ENCODE data around the gene FLOT1. TPM values are rescaled to one million over a fixed set of nuclear protein-coding genes. Genes with fewer than 3 reads are reported as not detected.

FLOT1 gene
- total and polyA plus RNA-seq, 2 of the 13 experiments (the other 11 are each of a cell fraction or from before 2014, with no cell fraction given), result 82.3 to 130 TPM

DNA sequence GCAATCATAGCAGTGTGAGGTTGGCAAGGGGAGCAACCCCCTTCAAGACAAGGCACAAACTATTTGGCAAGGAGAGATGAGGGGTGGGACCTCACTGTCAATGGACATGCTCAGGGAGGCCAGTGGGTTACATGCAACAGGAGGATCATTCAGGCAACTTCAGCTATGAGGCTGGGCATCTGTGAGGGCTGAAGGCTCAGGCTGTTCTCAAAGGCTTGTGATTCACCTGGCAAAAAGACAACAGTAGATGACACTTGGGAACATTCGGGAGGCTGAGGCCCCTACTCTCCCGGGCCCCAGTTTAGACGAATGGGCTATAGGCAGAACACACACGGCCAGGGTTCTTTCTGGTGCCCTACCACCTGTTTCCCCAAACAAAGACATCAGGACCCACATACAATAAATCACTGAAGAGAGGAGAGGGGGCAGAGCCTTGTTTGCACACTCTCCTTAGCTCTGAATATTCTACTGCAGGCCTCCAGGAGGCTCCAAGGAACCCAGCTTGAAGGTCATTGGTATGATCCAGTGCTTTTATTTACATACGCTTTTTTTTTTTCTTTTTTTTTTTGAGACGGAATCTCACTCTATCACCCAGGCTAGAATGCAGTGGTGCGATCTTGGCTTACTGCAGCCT lies 14.4 kb downstream of the FLOT1 start (continued):
- TF ChIP-seq ZNF883 (CRISPR knock-in tag; IDR thresholded peaks at IDR 0.05; ENCODE audit: not compliant biosample characterization), result no peak
- TF ChIP-seq, protein P1, sequence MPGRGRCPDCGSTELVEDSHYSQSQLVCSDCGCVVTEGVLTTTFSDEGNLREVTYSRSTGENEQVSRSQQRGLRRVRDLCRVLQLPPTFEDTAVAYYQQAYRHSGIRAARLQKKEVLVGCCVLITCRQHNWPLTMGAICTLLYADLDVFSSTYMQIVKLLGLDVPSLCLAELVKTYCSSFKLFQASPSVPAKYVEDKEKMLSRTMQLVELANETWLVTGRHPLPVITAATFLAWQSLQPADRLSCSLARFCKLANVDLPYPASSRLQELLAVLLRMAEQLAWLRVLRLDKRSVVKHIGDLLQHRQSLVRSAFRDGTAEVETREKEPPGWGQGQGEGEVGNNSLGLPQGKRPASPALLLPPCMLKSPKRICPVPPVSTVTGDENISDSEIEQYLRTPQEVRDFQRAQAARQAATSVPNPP (CRISPR knock-in tag; IDR thresholded peaks at IDR 0.05), result no peak
- TF ChIP-seq POGZ (CRISPR knock-in tag; IDR thresholded peaks at IDR 0.05), result no peak

DNA sequence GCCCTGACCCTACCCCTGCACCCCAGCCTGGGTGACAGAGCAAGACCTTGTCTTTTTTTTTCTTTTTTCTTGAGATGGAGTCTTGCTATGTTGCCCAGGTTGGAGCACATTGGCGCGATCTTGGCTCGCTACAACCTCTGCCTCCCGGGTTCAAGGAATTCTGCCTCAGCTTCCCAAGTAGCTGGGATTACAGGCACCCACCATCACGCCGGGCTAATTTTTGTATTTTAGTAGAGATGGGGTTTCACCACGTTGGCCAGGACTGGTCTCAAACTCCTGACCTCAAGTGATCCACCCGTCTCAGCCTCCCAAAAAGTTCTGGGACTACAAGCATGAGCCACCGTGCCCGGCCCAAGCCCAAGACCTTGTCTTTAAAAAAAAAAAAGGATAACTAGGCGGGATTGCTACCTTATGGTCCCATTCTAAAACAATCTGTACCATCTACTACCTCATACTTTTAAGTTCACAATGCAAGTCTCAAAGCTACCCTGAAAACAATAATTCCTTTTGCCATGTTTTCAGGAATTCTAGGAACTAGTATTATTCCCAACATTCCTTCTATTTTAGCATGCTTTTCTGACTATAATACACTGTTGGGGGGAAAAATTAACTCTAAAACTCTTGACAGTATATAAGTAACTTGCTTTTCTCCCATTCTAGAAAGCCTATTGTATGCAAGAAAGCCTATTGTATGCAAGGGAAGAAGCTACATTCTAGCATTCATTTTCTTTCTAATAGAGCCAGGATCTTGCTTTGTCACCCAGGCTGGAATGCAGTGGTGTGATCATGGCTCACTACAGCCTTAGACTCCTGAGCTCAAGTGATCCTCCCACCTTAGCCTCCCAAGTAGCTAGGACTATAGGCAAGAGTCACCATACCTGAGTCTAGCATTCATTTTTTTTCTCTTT lies 15.7 kb downstream of the FLOT1 start:
- DNase-seq (ENCODE audit: low spot score) (no peak), FAIRE-seq (no peak), ATAC-seq (no peak)
- Histone ChIP-seq H3K27ac (ENCODE audit: extremely low read length, insufficient read depth, low read length) (no peak overlapping the region), H2AFZ (ENCODE audit: low read length) (no peak overlapping the region), H3K4me1 (ENCODE audit: insufficient read depth, low read length) (peaks cover 62% of the 10 kb centered on the region), H3K4me3 (replicated peaks in 1 of 3; ENCODE audit: insufficient read depth in 1 of 3, low read depth in 2 of 3, low read length in 3 of 3) (no peak overlapping the region), H4K20me1 (ENCODE audit: insufficient read depth, low read length) (peaks cover 40% of the 10 kb centered on the region), H3K36me3 (replicated peaks in 1 of 2; ENCODE audit: control insufficient read depth in 1 of 2, insufficient read depth in 2 of 2, low read length in 2 of 2) (peaks cover 27 to 64% of the 10 kb centered on the region in 2 experiments), H3K27me3 (ENCODE audit: control insufficient read depth in 1 of 2, insufficient read depth in 2 of 2, low read length in 2 of 2) (no peaks in the 10 kb centered on the region), H3K79me2 (ENCODE audit: insufficient read depth, low read length) (peaks cover 23% of the 10 kb centered on the region), H3K9ac (ENCODE audit: insufficient read depth, low read depth, low read length) (no peak overlapping the region), H3K9me3 (ENCODE audit: low read length) (no peaks in the 10 kb centered on the region), H3K4me2 (ENCODE audit: low read depth, low read length) (no peak overlapping the region)
- BruUV-seq (replicated peaks), result no TSS peak
- intact Hi-C loops (cut with micrococcal nuclease; ENCODE audit: unreplicated experiment) (no loop called here), in situ Hi-C loops (cut with HindIII; ENCODE audit: extremely low pct_ligation_motif_present, low pct_unique_long_range_greater_than_20kb) (loop anchor here (10.0 kb wide), 1 partner anchor 242 kb away; the partner anchor contains the start of gene HLA-E)
- WGBS (ENCODE audit: low lambda C conversion rate), result 97% methylated on average over 11 of the region's 11 CpGs
- TF ChIP-seq RBFOX2 (IDR thresholded peaks at IDR 0.05; ENCODE audit: low read depth, low read length) (0 out of 2 replicates have a peak, but pooled peaks have one; percentile 28), MATR3 (CRISPR knock-in tag; IDR thresholded peaks at IDR 0.05) (no peak), ISL2 (CRISPR knock-in tag; IDR thresholded peaks at IDR 0.05) (0 out of 2 replicates have a peak, but pooled peaks have one; percentile 11), HNRNPH1 (optimal IDR thresholded peaks at IDR 0.05; ENCODE audit: low read depth, low read length) (peak; percentile 56), POLR2AphosphoS5 (IDR thresholded peaks at IDR 0.05; ENCODE audit: low read depth, low read length) (0 out of 2 replicates have a peak, but pooled peaks have one; percentile 13), LCORL (IDR thresholded peaks at IDR 0.05) (no peak), LCORL (CRISPR knock-in tag; IDR thresholded peaks at IDR 0.05) (peak; percentile 29; the same call in 1 of the 2 replicates), ZNF121 (CRISPR knock-in tag; IDR thresholded peaks at IDR 0.05) (peak; percentile 86), CHD2 (IDR thresholded peaks at IDR 0.05; ENCODE audit: low read depth, low read length) (0 out of 2 replicates have a peak, but pooled peaks have one; percentile 1), HES4 (CRISPR knock-in tag; IDR thresholded peaks at IDR 0.05; ENCODE audit: borderline replicate concordance) (no peak)
- TF ChIP-seq, protein P2, sequence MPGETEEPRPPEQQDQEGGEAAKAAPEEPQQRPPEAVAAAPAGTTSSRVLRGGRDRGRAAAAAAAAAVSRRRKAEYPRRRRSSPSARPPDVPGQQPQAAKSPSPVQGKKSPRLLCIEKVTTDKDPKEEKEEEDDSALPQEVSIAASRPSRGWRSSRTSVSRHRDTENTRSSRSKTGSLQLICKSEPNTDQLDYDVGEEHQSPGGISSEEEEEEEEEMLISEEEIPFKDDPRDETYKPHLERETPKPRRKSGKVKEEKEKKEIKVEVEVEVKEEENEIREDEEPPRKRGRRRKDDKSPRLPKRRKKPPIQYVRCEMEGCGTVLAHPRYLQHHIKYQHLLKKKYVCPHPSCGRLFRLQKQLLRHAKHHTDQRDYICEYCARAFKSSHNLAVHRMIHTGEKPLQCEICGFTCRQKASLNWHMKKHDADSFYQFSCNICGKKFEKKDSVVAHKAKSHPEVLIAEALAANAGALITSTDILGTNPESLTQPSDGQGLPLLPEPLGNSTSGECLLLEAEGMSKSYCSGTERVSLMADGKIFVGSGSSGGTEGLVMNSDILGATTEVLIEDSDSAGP (CRISPR knock-in tag; IDR thresholded peaks at IDR 0.05; ENCODE audit: borderline replicate concordance), result no peak
- TF ChIP-seq, protein P3, sequence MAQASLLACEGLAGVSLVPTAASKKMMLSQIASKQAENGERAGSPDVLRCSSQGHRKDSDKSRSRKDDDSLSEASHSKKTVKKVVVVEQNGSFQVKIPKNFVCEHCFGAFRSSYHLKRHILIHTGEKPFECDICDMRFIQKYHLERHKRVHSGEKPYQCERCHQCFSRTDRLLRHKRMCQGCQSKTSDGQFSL (CRISPR knock-in tag; IDR thresholded peaks at IDR 0.05), result 0 out of 2 replicates have a peak, but pooled peaks have one; percentile 25
- CTCF ChIA-PET (ENCODE audit: low intra/inter-chr PET ratio, low total read pairs), result interaction anchor here (1.3 kb wide), 1 partner anchor 44 kb away, joined by 3 read pairs; no protein-coding TSS in a partner anchor
- POLR2A ChIA-PET, result interaction anchor here (0.5 to 3.5 kb wide), 9 partner anchors 9 to 187 kb away, joined by 3 to 31 read pairs (median 4); partner anchors contain the start of genes FLOT1, MDC1 and VARS2
